GM21825 (cell line): ENCODE results near the gene NPHP4.
"Not testable (repeated sequence)": the region's sequence is repeated elsewhere in the genome, so short reads cannot be mapped to it uniquely, and the experiment has no call there.

Experiments used
- ATAC-seq: cut with Tn5 transposase; IDR thresholded peaks from one replicate; pipeline ENCODE4 v1.9.1; 2021; ENCODE audit warnings: mild to moderate bottlenecking, moderate library complexity; ENCODE audit not compliant: unreplicated experiment

Gene NPHP4

GRCh38 chr1:5936621-5937372, 55.4 kb downstream of the NPHP4 start:
- ATAC-seq, result no peak

GRCh38 chr1:5936126-5936525, 56.1 kb downstream of the NPHP4 start:
- ATAC-seq, result no peak

- no peak for ATAC-seq
These were observed 57.2 kb downstream of the NPHP4 start for GRCh38 chr1:5935026-5935425.

- no peak for ATAC-seq
These were observed 58.0 kb downstream of the NPHP4 start for GRCh38 chr1:5934058-5934884.

GRCh38 chr1:5933676-5934057, 58.6 kb downstream of the NPHP4 start:
- no peak for ATAC-seq

GRCh38 chr1:5933050-5933449, 59.2 kb downstream of the NPHP4 start:
- ATAC-seq, result no peak

- ATAC-seq, result no peak
These were observed 63.4 kb downstream of the NPHP4 start for GRCh38 chr1:5928714-5929400.

GRCh38 chr1:5927506-5928370, 64.5 kb downstream of the NPHP4 start:
- no peak for ATAC-seq

GRCh38 chr1:5926686-5927435, 65.4 kb downstream of the NPHP4 start:
- ATAC-seq, result no peak

- ATAC-seq, result not testable (repeated sequence)
These were observed 69.4 kb downstream of the NPHP4 start for GRCh38 chr1:5922700-5923330.

- ATAC-seq, result no peak
These were observed 70.6 kb downstream of the NPHP4 start for GRCh38 chr1:5921671-5922070.

- no peak for ATAC-seq
These were observed 71.1 kb downstream of the NPHP4 start for GRCh38 chr1:5921129-5921528.

- no peak for ATAC-seq
These were observed 72.0 kb downstream of the NPHP4 start for GRCh38 chr1:5920201-5920600.

- no peak for ATAC-seq
These were observed 74.0 kb downstream of the NPHP4 start for GRCh38 chr1:5918275-5918649.

GRCh38 chr1:5917591-5918274, 74.5 kb downstream of the NPHP4 start:
- ATAC-seq, result no peak

GRCh38 chr1:5917281-5917590, 75.0 kb downstream of the NPHP4 start:
- no peak for ATAC-seq

- ATAC-seq, result no peak
These were observed 75.5 kb downstream of the NPHP4 start for GRCh38 chr1:5916572-5917280.
